GM12801 (cell line): ENCODE data around the gene WDR91.

ENCODE experiments used
- TF ChIP-seq, protein P1 (sequence below): IDR thresholded peaks from one replicate; pipeline ENCODE4 v1.5.1; 2011; ENCODE audit warnings: control low read depth; ENCODE audit not compliant: insufficient read length; ENCODE audit errors: extremely low read depth

WDR91 gene

DNA sequence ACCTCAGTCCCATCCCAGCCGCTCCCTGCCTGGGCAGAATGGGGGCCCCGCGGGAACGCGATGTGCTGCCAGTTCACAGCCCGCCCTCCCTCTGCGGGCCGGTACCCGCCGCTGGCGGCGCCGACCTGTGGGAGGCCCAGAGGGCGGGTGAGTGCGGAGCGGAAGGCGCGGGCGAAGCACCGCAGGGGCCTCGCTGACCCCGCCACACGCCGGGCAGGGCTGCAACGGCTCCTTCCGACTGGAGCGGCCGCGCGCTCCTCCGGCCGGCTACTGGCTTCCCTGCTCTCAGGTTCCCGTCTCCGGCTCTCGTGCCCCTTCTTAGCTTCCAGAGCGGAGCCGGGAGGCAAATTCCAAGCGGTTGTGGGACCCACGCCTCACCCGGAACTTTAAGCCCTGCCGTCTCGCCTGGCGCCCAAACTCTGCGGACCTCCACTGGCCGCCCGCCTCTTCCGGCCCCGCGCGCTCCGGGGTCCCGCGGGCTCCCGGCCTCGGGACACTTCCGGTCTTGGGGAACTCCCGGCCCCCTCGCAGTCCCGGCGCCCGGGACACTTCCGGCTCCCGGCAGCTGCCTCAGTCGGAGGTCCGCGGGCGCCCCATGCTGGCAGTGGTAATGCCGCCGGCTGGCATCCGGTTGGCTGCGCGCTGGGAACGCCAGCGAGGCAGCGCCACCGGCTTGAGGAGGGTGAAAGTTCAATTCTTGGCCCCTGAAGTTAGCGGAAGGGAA is 40.9 kb downstream of the WDR91 start, which contains the start of gene CYREN:
Gene CYREN, minus strand, starts transcription at position 434 of the 724 bp plus-strand sequence. CDS start 1,785 bp downstream, outside the sequence.
- TF ChIP-seq, protein P1, sequence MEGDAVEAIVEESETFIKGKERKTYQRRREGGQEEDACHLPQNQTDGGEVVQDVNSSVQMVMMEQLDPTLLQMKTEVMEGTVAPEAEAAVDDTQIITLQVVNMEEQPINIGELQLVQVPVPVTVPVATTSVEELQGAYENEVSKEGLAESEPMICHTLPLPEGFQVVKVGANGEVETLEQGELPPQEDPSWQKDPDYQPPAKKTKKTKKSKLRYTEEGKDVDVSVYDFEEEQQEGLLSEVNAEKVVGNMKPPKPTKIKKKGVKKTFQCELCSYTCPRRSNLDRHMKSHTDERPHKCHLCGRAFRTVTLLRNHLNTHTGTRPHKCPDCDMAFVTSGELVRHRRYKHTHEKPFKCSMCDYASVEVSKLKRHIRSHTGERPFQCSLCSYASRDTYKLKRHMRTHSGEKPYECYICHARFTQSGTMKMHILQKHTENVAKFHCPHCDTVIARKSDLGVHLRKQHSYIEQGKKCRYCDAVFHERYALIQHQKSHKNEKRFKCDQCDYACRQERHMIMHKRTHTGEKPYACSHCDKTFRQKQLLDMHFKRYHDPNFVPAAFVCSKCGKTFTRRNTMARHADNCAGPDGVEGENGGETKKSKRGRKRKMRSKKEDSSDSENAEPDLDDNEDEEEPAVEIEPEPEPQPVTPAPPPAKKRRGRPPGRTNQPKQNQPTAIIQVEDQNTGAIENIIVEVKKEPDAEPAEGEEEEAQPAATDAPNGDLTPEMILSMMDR, result no peak

DNA sequence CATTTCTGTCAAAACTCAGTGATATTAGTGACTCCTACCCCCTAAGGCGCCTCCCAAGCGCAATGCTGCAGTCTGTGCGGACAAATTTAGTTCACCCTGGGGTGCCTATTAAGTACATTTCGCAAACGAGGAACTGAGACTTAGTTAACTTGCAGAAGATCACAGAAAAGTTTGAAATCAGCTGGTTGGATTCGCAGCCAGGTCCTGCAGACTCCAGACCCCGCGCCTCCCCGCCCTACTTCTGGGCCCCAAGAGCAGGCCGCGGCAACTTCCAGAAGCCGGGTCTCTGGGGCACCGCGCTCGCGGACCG is 41.4 kb downstream of the WDR91 start:
- TF ChIP-seq, protein P1, result no peak

DNA sequence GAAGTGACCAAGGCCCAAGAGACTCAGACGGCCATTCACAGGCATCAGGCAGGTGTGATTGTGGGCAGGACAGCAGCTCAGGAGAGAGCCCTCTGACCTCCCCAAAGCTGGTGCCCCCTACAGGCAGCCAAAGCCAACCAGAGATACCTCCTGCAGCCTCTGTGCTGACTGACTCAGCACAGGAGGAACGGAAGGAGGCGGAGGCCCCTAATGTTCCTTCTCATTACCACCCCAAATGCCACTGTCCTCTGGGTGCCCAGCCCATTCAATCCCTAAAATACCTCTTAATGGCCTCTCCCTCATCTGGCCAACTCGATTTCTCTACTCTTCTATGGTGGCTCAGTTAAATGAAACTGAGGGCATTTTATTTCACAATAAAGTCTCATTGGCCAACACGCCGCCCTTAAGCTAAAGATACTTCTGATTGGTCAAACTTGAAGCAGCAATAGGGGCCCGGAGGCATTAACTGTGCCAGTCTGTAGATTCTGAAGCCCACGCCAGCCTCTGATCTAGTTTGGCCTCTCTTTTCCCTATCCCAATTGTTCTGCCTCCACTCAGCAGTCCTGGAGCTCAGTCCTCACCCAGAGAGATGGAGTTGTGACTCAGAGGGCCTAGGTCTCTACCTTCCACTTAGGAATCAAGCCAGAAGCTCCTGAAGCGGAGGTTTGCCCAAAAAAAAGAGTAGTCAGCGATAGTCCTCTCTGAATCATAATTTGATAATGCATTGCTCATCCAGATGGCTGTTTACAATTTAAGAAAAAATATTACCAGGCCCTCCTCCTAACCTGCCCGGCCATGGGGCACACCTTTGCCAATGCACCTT is 42.0 kb downstream of the WDR91 start:
- TF ChIP-seq, protein P1, result peak; percentile 47

DNA sequence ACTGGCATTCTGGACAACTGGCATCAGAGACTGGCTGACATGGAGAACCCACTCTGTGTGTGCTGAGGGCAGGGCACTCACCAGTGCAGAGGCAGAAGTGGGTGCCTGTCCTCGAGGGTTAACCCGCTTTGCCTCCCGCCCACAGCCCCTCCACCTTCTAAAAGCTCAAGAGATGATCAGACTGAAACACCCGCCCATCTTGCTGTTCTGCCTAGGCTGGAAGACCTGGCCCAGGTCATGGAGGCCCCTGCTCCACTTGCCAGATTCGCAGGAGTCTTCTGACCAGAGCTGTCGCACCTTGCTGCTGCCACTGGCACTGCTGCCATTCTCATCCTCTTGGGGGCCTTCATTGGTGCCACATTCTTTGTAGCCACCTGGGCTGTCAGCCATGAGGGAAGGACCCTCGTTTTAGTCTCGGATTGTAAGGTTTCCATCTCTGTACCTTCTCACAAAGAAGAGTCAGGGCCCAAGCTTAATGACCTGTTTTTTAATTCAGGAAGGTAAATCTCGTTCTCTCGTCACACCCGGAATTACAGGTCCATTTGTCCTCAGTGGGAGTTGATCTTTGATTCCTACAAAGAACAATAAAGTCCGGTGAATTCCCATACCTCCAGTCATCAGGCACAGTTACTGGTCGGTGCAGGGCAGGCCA is 42.7 kb downstream of the WDR91 start:
- TF ChIP-seq, protein P1, result no peak

DNA sequence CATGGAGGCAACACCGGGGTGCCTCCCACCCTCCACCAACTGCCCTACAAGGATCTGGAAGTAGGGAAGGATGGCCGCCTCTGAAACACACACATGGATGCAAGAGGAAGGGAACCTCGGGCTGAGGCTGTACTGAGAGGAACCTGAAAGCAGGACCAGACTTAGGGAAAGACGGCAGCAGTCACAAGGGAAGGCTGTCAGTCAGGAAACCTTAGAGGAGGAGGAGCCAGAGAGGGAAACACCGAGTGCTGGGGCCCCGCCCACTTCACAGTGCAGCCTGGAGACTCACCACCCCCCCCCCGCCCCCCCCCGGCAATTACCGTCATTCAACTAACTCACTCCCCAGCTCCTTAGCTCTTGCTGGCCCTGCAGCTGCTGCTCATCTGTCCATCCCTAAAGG is 43.3 kb downstream of the WDR91 start:
- TF ChIP-seq, protein P1, result no peak

DNA sequence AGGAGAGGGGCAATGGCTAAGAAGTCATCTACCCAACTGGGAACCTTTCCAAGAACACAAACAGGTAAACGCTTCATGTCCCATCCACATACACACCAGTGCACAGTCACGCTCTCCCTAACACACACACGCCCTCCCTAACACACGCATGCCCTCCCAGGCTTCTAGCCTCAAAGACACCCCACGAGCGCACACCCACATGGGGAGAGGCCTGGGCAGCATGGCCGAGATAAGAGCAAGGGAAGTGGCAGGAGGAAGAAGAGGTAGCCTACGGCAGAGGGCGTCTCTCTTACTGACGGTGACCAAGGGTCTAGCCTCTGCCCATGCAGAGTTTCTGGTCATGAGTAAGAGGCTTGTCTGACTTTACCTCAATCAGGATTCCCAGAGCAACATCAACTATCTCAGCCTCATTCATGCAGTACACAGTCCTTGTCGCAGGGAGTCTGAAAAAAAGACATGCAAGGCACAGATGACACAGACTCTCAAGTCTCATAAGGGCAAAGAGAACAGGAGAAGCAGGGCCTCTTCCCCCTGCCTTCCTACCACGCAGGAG is 43.9 kb downstream of the WDR91 start:
- TF ChIP-seq, protein P1, result no peak

DNA sequence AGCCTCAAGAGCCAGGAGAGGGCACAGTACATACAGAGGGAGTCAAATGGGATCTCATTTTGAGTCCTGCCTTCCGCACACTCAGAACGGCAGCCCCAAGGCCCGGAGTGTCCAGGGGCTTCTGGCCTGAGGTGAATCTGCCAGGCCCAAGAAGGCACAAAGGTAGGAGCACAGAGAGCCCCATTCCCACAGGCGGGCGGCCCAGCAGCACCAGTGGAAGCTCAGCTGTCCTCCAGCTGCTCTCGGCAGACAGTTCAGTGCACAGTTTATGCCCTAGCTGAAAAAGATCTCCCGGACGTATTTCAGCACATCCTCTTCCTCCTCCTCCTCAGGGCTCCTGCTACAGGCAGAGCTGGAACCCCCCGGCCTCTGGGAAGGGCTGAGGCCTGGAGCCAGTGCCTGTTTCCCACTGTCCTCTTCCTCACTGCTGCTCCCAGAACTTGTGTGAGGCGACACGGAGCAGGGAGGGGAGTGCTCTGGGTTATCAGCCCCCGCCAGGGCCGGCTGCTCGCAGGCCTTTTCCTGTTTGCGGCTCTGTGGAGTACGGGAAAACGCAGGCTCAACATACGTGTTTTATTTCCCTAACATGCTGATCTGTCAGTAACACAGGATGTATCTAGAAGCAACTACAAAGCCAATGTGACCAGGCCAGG is 44.9 kb downstream of the WDR91 start:
- TF ChIP-seq, protein P1, result no peak
